IMR-90 (cell line): ENCODE data around the gene SVEP1. TPM values are rescaled to one million over a fixed set of nuclear protein-coding genes. Genes with fewer than 3 reads are reported as not detected.

Experiments
- ATAC-seq: fragments of 200-7000 bp; cut with Tn5 transposase; 2 replicates; pipeline ENCODE4 v1.9.1; 2020; ENCODE audit warnings: low read depth, mild to moderate bottlenecking, moderate library complexity
- BruUV-seq: library from RNA; stranded (reverse); fragments of 400-500 nt; replicated peaks from 2 replicates; lab custom pipeline; 2021; lab: Mats Ljungman, UMichigan
- CTCF ChIA-PET: fragments of 300-600 bp; formaldehyde crosslinking; extraction: SDS; loops from one replicate; lab custom pipeline; 2021; ENCODE audit warnings: antibody characterized with exemption; lab: Yijun Ruan, JAX
- POLR2A ChIA-PET: fragments of 300-600 bp; sonication (Branson Sonifier 250); formaldehyde crosslinking; loops from one replicate; lab custom pipeline; 2022; ENCODE audit warnings: antibody characterized with exemption; ENCODE audit not compliant: unreplicated experiment; lab: Charles Lee
- DNase-seq: peaks from one replicate; pipeline ENCODE4 v3.0.0; 2013
- H2AFZ ChIP-seq: replicated peaks from 2 replicates; pipeline ENCODE3; 2013; ENCODE audit warnings: low read length, mild to moderate bottlenecking; ENCODE audit not compliant: poor library complexity
- H2AK5ac ChIP-seq: 2 replicates; pipeline ENCODE4 v1.6.1; 2013; ENCODE audit warnings: low read depth, low read length, inconsistent platforms
- H2AK9ac ChIP-seq: replicated peaks from 2 replicates; pipeline ENCODE3; 2013; ENCODE audit warnings: mild to moderate bottlenecking, low read depth, low read length, moderate library complexity; ENCODE audit not compliant: poor library complexity
- H2BK120ac ChIP-seq: 2 replicates; pipeline ENCODE4 v1.6.1; 2013; ENCODE audit warnings: low read depth, low read length, inconsistent platforms
- H2BK15ac ChIP-seq: 3 replicates; pipeline ENCODE4 v1.6.1; 2013; ENCODE audit warnings: low read depth, low read length, inconsistent platforms
- H2BK20ac ChIP-seq: 2 replicates; pipeline ENCODE4 v1.6.1; 2013; ENCODE audit warnings: low read depth, mild to moderate bottlenecking, inconsistent platforms, low read length, moderate library complexity
- H2BK5ac ChIP-seq: 2 replicates; pipeline ENCODE4 v1.6.1; 2013; ENCODE audit warnings: mild to moderate bottlenecking, low read depth, low read length, inconsistent platforms; ENCODE audit not compliant: poor library complexity, severe bottlenecking
- H3K14ac ChIP-seq: replicated peaks from 2 replicates; pipeline ENCODE4 v1.6.1; 2013; ENCODE audit warnings: low read depth, low read length, inconsistent platforms
- H3K18ac ChIP-seq: 2 replicates; pipeline ENCODE4 v1.6.1; 2013; ENCODE audit warnings: low read depth, low read length, control low read depth
- H3K23ac ChIP-seq: 2 replicates; pipeline ENCODE4 v1.6.1; 2013; ENCODE audit warnings: low read depth, low read length, inconsistent platforms
- H3K27ac ChIP-seq: 2 replicates; pipeline ENCODE4 v1.5.1; 2013; ENCODE audit warnings: mild to moderate bottlenecking, control low read depth, low read length; ENCODE audit not compliant: insufficient read depth
- H3K27me3 ChIP-seq: 2 replicates; pipeline ENCODE4 v1.6.1; 2013; ENCODE audit warnings: low read length; ENCODE audit not compliant: control insufficient read depth, insufficient read depth
- H3K36me3 ChIP-seq: 2 replicates; pipeline ENCODE4 v1.6.1; 2013; ENCODE audit warnings: low read length, mixed read lengths; ENCODE audit not compliant: control insufficient read depth, insufficient read depth
- H3K4ac ChIP-seq: 2 replicates; pipeline ENCODE4 v1.6.1; 2013; ENCODE audit warnings: low read depth, low read length, inconsistent platforms
- H3K4me1 ChIP-seq: 2 replicates; pipeline ENCODE4 v1.6.1; 2013; ENCODE audit warnings: low read length, mixed read lengths; ENCODE audit not compliant: control insufficient read depth, insufficient read depth
- H3K4me2 ChIP-seq: 2 replicates; pipeline ENCODE4 v1.6.1; 2013; ENCODE audit warnings: low read depth, mild to moderate bottlenecking, control low read depth, low read length, moderate library complexity
- H3K4me3 ChIP-seq: 2 replicates; pipeline ENCODE4 v1.5.1; 2013; ENCODE audit warnings: low read depth, mild to moderate bottlenecking, control low read depth, low read length, moderate library complexity; ENCODE audit not compliant: insufficient read depth
- H3K56ac ChIP-seq: 2 replicates; pipeline ENCODE4 v1.6.1; 2013; ENCODE audit warnings: low read length, inconsistent platforms; ENCODE audit not compliant: insufficient read depth; ENCODE audit errors: extremely low read depth
- H3K79me1 ChIP-seq, 2 experiments: 2 replicates each; pipeline ENCODE4 v1.6.1; 2013; ENCODE audit warnings: low read length in 2 of 2, inconsistent platforms in 1 of 2, low read depth in 1 of 2
- H3K9ac ChIP-seq: 2 replicates; pipeline ENCODE4 v1.6.1; 2013; ENCODE audit warnings: low read depth, low read length, control low read depth
- H3K9me1 ChIP-seq: 2 replicates; pipeline ENCODE4 v1.6.1; 2013; ENCODE audit warnings: low read length, inconsistent platforms; ENCODE audit not compliant: insufficient read depth
- H3K9me3 ChIP-seq: 2 replicates; pipeline ENCODE4 v1.6.1; 2013; ENCODE audit warnings: low read length; ENCODE audit not compliant: control insufficient read depth, insufficient read depth
- H4K20me1 ChIP-seq: 2 replicates; pipeline ENCODE4 v1.6.1; 2013; ENCODE audit warnings: low read length, inconsistent platforms; ENCODE audit not compliant: insufficient read depth
- H4K5ac ChIP-seq: 2 replicates; pipeline ENCODE4 v1.6.1; 2013; ENCODE audit warnings: mild to moderate bottlenecking, low read depth, low read length, control low read depth
- H4K8ac ChIP-seq, 2 experiments: 2 replicates each; pipeline ENCODE4 v1.6.1; 2013; ENCODE audit warnings: low read depth in 2 of 2, low read length in 2 of 2, control low read depth in 1 of 2, inconsistent platforms in 1 of 2
- H4K91ac ChIP-seq: 2 replicates; pipeline ENCODE4 v1.6.1; 2013; ENCODE audit warnings: low read depth, low read length, inconsistent platforms; ENCODE audit not compliant: insufficient read depth
- CEBPB ChIP-seq: IDR thresholded peaks from 2 replicates; pipeline ENCODE4 v1.6.1; 2012; ENCODE audit warnings: low read depth, low read length, improper control_type of control experiment
- FOS ChIP-seq: fragments of 150-350 bp; IDR thresholded peaks from 2 replicates; pipeline ENCODE4 v1.6.1; 2016; ENCODE audit warnings: low read depth, low read length
- MAZ ChIP-seq: IDR thresholded peaks from 2 replicates; pipeline ENCODE4 v1.6.1; 2012; ENCODE audit warnings: low read depth, mild to moderate bottlenecking, low read length, improper control_type of control experiment, moderate library complexity, borderline replicate concordance
- WGBS, 2 experiments: methylation state at CpG; one replicate each; pipeline versions ENCODE4 v1.1.5 to v1.1.7; 2013; ENCODE audit warnings: missing lambda C conversion rate in 2 of 2; ENCODE audit not compliant: insufficient read length in 1 of 2; ENCODE audit errors: extremely low coverage in 2 of 2; 5-methylcytosine and 5-hydroxymethylcytosine counted together
- dilution Hi-C: fragments of 300-500 bp; cut with HindIII; formaldehyde crosslinking; loops from one replicate; pipeline ENCODE4 v1.14.3; 2018; ENCODE audit warnings: low sequenced_read_pairs; ENCODE audit not compliant: unreplicated experiment
- in situ Hi-C: fragments of 300-500 bp; cut with MboI; formaldehyde crosslinking; loops from 3 replicates; pipeline ENCODE4 v1.14.3; 2019; ENCODE audit warnings: low sequenced_read_pairs, inconsistent platforms, mixed read lengths
- intact Hi-C: fragments of 100-400 bp; cut with micrococcal nuclease; formaldehyde crosslinking; loops from 2 replicates; pipeline ENCODE4 v1.10.0; 2022
- polyA plus RNA-seq, 3 experiments: library from polyadenylated mRNA; depleted of rRNA; stranded (reverse); fragments of >200 nt; gene quantifications; 2 replicates each; pipeline ENCODE4 v1.2.3, GENCODE V29; 2012; ENCODE audit warnings: low replicate concordance in 1 of 3
- total RNA-seq: library from RNA; depleted of rRNA; stranded (reverse); fragments of >200 nt; gene quantifications from 2 replicates; pipeline ENCODE4 v1.2.3, GENCODE V29; 2012
- TF ChIP-seq, protein P1 (sequence below): fragments of 150-350 bp; IDR thresholded peaks from 2 replicates; pipeline ENCODE4 v1.6.1; 2016; ENCODE audit warnings: low read depth, mild to moderate bottlenecking, low read length, moderate library complexity, borderline replicate concordance

The SVEP1 gene
- total and polyA plus RNA-seq, 2 of the 4 experiments (the other 2 are of a cell fraction) = 4.8 to 16.7 TPM

DNA sequence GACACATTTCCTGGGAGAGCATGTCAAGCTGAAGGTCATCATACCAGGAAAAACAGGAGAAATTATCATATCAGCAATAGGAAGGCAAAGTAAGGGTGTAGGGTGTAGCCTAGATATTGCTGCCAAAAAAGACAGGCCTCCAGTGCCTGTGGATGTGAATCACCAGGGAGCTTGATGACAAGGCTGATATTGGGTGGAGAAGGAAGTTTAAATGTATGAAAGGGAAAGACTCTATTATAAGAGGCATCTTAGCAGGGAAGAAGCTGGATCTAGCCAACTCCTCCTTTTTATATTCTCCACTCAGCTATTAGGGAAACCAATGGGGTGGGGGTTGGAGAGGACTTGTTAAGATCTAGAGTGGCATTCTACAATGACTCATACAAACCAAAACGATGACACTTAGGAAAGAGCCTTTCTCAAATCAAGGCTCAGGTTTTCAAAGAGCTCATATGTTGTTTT lies 228.5 kb downstream of the SVEP1 start:
- Histone ChIP-seq H3K18ac (no peak overlapping the region), H3K27ac (no peak overlapping the region), H3K9me3 (no peaks in the 10 kb centered on the region), H3K23ac (no peak overlapping the region), H3K36me3 (no peaks in the 10 kb centered on the region), H2BK15ac (peak overlapping the region; percentile 64; the same call in 1 of the 3 replicates), H3K14ac (peak overlapping the region; percentile 49; the same call in 1 of the 2 replicates), H3K9me1 (0 out of 2 replicates have a peak, but pooled peaks cover 5% of the 10 kb centered on the region), H2AK9ac (no peak overlapping the region), H3K4me3 (no peak overlapping the region), H2BK5ac (no peak overlapping the region), H2AK5ac (no peak overlapping the region), H4K5ac (no peak overlapping the region), H2AFZ (peak overlapping the region; percentile 29), H3K4me1 (peaks cover 5% of the 10 kb centered on the region), H3K4me2 (no peak overlapping the region), H4K8ac (0 out of 4 replicates have a peak overlapping the region, but pooled peaks of 1 of the 2 experiments have one; percentile 20), H3K79me1 (no peaks in the 10 kb centered on the region), H4K20me1 (no peaks in the 10 kb centered on the region), H2BK20ac (0 out of 2 replicates have a peak overlapping the region, but pooled peaks have one; percentile 12), H2BK120ac (peak overlapping the region; percentile 6; the same call in 1 of the 2 replicates), H4K91ac (no peak overlapping the region), H3K9ac (no peak overlapping the region), H3K27me3 (no peaks in the 10 kb centered on the region; the same call in 1 of the 2 replicates), H3K4ac (peak overlapping the region; percentile 22; the same call in 1 of the 2 replicates), H3K56ac (no peak overlapping the region)
- intact Hi-C loops (loop anchor here (5.0 kb wide), 1 partner anchor 94 kb away; the partner anchor contains the start of gene TXN), in situ Hi-C loops (no loop called here), dilution Hi-C loops (no loop called here)
- ChIA-PET POLR2A (no interaction called here), CTCF (interaction anchor here (0.8 kb wide), 1 partner anchor 273 kb away, joined by 3 read pairs; no protein-coding TSS in a partner anchor)
- DNase-seq (peak; percentile 80), ATAC-seq (peak; percentile 88)
- WGBS, 2 experiments = no CpG with 5 or more reads among the region's 1 CpG
- BruUV-seq = no TSS peak
- TF ChIP-seq, protein P1, sequence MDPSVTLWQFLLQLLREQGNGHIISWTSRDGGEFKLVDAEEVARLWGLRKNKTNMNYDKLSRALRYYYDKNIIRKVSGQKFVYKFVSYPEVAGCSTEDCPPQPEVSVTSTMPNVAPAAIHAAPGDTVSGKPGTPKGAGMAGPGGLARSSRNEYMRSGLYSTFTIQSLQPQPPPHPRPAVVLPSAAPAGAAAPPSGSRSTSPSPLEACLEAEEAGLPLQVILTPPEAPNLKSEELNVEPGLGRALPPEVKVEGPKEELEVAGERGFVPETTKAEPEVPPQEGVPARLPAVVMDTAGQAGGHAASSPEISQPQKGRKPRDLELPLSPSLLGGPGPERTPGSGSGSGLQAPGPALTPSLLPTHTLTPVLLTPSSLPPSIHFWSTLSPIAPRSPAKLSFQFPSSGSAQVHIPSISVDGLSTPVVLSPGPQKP = no peak
- TF ChIP-seq FOS (peak; percentile 39), MAZ (no peak), CEBPB (no peak)
